Hematopoietic multipotent progenitor cell treated with erythropoietin and hydrocortisone succinate and interleukin-3 and kit ligand, for 8 days (in vitro differentiated cells): ENCODE data around the gene ROR1.
"Not testable (repeated sequence)": the region's sequence is repeated elsewhere in the genome, so short reads cannot be mapped to it uniquely, and the experiment has no call there.

Experiments
- DNase-seq: peaks from one replicate; pipeline ENCODE4 v3.0.0-alpha.2; 2015

The ROR1 gene

GRCh38 chr1:63794939-63795378 lies 21.1 kb downstream of the ROR1 start:
- DNase-seq = no peak

DNA sequence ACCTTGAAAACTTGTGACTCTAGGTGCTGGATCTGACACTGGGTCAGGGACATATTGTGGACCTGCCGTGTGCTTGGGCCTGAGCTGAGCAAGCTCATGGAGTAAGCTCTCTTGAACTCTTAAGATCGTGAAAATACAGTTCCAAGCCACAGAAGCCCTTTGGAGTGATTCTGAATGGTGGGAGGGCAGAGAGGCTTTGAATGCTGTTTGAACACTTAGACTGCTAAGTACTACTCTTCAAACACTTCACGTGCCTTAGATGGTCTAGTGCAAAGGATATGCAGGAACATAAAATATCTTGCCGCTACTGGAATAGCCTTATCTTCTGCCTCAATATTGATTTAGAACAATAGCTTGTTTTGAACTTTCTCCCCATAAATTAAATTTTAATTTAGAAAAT lies 21.6 kb downstream of the ROR1 start:
- no peak for DNase-seq

- DNase-seq = no peak
Observed at GRCh38 chr1:63797056-63797726, 23.4 kb downstream of the ROR1 start.

GRCh38 chr1:63798284-63798683 lies 24.5 kb downstream of the ROR1 start:
- DNase-seq = no peak

GRCh38 chr1:63799307-63799706 lies 25.5 kb downstream of the ROR1 start:
- no peak for DNase-seq

DNA sequence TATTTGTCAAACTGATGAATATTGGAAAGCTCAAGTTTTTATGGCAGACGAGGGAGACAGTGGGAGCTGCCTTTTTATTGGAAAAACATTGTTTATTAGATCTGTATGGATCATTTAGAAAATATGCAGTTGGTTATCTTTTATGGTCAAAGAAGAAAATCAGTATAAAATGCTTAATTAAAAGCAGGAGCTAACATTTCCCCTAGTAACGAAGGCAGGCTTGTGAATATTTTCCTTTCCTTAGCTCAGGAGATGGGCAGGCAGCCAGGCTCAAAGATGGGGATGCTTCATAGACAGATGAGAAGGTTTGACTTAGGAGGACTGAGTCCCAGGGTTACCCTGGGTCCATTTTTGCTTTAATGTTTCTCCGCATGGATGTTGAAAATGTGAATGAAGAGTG lies 26.0 kb downstream of the ROR1 start:
- no peak for DNase-seq

- no peak for DNase-seq
Observed at GRCh38 chr1:63802109-63802508, 28.3 kb downstream of the ROR1 start.

DNA sequence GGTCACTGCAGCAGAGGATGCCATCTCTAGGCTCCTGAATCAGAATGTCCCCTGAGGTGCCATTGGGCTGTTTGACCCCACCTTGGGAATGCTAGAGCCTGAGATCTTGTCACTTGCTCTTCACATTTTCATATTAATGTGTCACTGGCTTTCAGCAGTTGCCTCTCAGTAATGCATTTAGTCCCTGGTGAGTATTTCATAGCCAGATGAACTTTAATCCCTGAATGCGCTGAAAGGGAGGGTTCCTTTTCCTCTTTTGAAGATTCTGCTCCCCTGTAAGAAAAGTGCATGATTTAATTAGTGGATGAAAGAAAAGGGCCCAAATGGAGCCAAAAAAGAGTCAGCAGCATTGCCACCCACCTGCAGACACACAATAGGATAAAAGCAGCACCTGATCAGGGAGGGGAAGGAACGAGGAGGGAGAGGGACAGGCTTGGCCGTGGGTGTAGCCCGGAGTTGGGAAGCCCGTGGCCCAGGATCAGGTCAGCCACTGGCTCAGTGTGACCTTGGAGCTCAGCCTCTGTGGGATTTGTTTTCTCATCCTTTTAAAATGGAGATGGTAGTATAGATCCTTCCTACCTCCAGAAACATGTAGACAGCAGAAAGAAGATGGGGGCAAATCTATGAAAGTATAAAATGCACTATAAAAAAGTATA lies 31.1 kb downstream of the ROR1 start:
- no peak for DNase-seq

GRCh38 chr1:63807046-63807445 lies 33.2 kb downstream of the ROR1 start:
- no peak for DNase-seq

GRCh38 chr1:63810936-63811469 lies 37.2 kb downstream of the ROR1 start:
- DNase-seq = no peak

- no peak for DNase-seq
Observed at GRCh38 chr1:63812071-63812700, 38.4 kb downstream of the ROR1 start.

- DNase-seq = no peak
Observed at GRCh38 chr1:63813829-63814277, 40.0 kb downstream of the ROR1 start.

- not testable (repeated sequence) for DNase-seq
Observed at GRCh38 chr1:63816217-63816815, 42.5 kb downstream of the ROR1 start.

DNA sequence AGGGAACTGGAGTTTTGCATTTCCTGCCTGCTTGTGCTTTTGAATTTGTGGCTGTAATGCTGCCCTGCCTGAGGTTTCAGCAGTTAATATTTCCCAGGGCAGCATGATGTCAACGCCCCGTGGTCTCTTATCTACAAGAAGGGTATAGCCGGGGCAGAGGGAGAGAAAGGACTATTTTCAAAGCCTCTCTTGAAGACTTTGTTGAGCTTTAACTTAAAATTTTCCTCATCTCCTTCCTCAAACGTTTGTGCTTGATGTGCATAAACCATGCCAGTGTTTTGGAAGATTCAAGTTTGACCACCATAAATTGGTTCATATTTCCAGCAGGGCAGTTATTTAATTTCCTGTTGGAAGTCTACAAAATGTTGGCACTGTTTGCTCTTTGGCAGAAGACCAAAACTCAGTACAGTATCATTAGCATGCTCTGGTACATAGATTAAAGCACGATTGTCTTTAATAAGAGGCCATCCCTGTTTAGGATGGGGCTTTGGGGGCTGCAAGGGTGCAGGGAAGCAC lies 43.4 kb downstream of the ROR1 start:
- DNase-seq = peak; percentile 71

DNA sequence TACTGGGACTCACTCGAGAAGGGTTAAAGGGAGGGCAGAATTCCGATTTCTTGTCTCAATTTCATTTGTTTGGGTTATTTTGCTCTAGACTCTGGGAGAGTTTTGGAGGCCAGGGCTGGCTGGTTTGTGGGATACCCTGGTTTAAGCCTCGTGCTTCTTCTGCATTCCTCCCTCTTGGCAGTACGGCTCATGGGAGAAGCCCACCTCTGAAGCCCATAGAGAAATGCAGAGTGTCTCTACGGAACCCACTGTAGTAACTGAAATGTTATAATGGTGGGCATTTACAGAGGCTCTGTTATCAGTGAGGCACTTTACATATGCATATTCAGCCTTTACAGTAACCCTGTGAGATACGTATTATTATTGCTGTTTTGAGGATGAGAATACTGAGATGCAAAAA lies 43.9 kb downstream of the ROR1 start:
- DNase-seq = no peak

GRCh38 chr1:63818567-63819325 lies 44.9 kb downstream of the ROR1 start:
- DNase-seq = no peak

DNA sequence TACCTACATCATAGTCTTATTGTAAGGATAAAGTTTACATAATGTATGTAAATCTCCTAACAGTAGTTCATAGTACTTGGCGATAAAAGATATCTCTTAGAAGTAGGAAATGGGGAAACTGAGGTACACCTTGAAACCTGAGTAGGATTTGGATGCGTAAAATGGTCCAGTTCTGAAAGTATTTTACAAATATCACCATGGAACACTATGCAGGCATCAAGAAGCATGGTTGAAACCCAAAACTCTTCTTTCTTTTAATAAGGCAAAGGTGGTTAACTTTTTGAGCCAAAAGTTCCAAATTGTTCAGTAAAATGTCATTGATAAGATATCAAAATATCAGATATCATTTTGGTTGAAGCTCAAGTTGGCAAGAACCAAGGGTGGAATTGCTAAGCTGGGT lies 46.0 kb downstream of the ROR1 start:
- no peak for DNase-seq

GRCh38 chr1:63821091-63822005 lies 47.5 kb downstream of the ROR1 start:
- DNase-seq = no peak

GRCh38 chr1:63822540-63822939 lies 48.7 kb downstream of the ROR1 start:
- DNase-seq = no peak

DNA sequence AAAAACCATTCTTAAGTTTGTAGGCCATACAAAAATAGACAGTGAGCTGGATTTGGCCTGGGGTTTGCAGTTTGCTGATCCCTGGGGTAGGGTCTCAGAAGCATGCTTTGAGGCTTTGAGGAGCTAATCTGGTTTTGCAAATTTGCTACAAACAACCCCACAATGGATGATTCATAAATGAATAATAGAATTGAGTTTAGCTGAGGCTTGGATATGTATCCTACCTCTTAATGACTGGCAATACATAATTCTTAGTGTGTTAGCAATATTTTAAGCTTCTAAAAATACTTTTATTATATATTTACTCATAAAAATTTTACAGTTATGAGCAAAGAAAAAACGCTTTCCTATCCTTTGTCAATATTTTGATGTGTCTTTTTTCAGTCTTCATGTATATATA lies 50.6 kb downstream of the ROR1 start:
- DNase-seq = no peak

GRCh38 chr1:63825111-63825510 lies 51.3 kb downstream of the ROR1 start:
- no peak for DNase-seq
